Activated gamma-delta T cell treated with anti-CD3 and anti-CD28 coated beads, Interleukin-2, amount 50 U/mL, for 16 hours (primary cell): ENCODE results near the gene PACSIN2.

Experiments used
- DNase-seq: peaks from one replicate; pipeline ENCODE4 v3.0.0-alpha.2; 2020; ENCODE audit warnings: low read depth

PACSIN2 gene

GRCh38 chr22:42856865-42857704, 157.9 kb downstream of the PACSIN2 start, which contains the start of gene ARFGAP3:
Gene ARFGAP3, minus strand, starts transcription at chr22:42857273. Its CDS starts 91 bp downstream, at chr22:42857182.
- DNase-seq = peak; percentile 90

GRCh38 chr22:42856179-42856864, 158.6 kb downstream of the PACSIN2 start:
- peak; percentile 45 for DNase-seq

GRCh38 chr22:42855721-42856120, 159.2 kb downstream of the PACSIN2 start:
- DNase-seq = no peak

- no peak for DNase-seq
Measured at GRCh38 chr22:42855211-42855610, 159.7 kb downstream of the PACSIN2 start.

- DNase-seq = no peak
Measured at GRCh38 chr22:42848941-42849550, 165.9 kb downstream of the PACSIN2 start.

- no peak for DNase-seq
Measured at GRCh38 chr22:42847110-42847509, 167.8 kb downstream of the PACSIN2 start.

DNA sequence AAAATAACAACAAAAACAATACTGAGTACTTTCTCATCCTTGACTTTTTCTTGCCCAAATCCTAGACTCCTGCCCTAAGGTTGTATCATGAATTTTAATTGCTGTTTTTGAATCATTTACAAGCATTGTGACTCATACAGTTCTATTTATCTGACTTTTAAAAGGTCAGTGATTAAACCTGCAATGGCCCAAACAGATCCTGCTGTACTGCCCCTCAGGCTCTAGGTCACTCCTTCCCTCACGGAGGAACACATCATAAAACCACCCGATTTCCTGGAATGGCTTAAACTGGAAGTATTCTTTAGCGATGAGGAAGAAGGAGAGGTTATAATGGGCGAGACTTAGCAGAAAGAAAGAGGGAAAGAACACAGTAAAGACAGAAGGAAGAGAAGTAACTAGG, 170.2 kb downstream of the PACSIN2 start:
- DNase-seq = no peak

DNA sequence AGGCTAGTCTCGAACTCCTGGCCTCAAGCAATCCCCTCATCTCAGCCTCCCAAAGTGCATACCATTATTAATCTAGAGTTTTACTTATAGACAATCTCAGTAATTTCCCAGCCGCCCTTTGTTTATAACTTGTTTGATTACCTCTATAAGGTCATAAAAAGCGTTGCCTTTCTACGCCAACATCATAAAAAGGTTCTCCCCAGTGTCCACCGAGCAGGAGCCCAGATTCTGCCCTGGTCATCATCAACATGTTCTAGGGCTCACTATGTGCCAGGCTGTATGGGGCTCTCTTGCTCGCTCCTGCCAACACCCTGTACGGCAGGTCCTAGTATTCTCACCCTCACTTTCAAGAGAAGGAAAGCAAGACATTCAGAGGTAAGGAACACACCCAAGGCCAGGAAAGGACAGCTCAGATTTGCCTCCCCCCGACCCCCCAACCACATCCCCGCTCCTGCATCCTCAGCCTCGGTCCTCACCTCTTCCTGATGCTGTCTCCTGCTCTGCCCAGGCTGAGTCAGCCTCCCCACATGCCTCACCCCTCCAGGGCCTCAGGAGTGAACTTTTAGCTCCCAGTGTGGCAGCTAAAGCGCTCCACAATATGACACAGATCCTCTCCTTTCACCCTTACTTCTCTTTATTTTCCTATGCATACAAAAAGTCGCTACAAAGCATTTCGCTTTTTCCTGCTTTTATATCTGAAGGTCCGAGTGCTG, 172.1 kb downstream of the PACSIN2 start:
- DNase-seq = no peak

DNA sequence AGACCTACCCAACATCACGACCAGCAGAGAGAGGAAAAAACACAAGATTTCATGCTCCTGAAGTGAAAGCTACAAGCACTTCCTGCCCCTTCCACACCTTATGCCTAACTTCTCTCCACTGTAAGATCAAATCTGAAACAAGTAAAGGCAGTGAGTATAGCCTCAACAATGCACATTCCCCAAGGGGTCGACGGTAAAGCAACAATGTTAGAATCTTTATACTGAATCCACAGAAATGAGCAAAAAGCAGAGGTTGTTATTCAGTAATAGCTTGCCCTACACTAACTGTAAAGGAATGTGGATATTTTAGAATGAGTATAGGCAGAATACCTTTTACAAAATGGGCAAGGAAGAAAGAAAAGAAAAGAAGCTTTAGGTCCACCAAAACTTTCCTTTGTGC, 173.5 kb downstream of the PACSIN2 start:
- no peak for DNase-seq

DNA sequence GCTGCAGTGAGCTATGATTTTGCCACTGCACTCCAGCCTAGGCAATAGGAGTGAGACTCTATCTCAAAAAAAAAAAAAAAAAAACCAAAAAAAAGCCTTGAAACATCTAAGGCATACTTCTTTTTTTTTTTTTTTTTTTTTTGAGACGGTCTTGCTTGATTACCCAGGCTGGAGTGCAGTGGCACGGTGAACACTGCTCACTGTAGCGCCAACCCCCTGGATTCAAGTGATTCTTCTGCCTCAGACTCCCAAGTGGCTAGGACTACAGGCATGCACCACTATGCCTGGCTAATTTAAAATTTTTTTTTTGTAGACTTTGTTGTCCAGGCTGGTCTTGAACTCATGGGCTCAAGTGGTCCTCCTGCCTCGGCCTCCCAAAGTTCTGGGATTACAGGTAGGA, 177.4 kb downstream of the PACSIN2 start:
- no peak for DNase-seq

- DNase-seq = no peak
Measured at GRCh38 chr22:42836026-42836425, 178.9 kb downstream of the PACSIN2 start.

GRCh38 chr22:42834177-42834949, 180.6 kb downstream of the PACSIN2 start:
- no peak for DNase-seq

- no peak for DNase-seq
Measured at GRCh38 chr22:42833104-42833503, 181.8 kb downstream of the PACSIN2 start.

- no peak for DNase-seq
Measured at GRCh38 chr22:42831712-42832111, 183.2 kb downstream of the PACSIN2 start.

GRCh38 chr22:42830161-42830560, 184.8 kb downstream of the PACSIN2 start:
- DNase-seq = no peak

DNA sequence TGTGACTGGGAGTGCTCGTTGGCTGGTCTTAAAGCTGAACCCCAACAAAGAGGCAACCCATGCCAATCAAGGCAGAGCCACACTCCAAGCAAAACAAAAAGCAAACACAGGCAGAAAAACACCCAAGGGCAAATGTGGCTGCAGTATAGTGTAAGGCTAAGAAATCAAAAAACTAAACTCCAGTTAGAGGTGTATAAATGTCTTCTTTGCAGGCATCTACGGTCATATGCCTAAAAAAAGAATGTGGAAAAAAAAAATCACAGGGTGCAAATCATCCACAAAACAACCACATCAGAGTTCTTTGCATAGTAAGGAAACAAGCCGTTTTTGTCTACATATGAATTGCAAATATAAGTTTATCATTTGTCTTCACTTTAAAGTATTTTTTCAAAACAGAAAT, 185.6 kb downstream of the PACSIN2 start:
- DNase-seq = no peak

DNA sequence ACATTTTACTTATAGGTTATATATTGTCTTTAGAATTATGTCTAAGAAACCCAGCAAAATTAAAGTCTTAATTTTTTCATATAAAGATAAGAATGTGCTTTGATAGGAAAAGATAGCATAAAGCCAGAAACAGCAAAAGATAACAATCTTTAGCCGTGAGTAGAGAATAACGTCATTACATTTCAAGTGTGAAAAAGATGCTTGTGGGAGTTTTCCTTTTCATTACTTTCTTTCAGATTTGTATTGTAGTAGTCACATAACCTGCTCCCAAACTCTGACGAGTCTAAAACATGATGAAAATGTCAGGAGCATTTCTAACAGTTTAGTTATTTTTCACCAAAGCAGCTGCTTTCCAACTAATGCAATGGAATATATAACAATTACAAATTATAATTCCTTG, 189.2 kb downstream of the PACSIN2 start:
- DNase-seq = no peak

GRCh38 chr22:42821386-42821785, 193.6 kb downstream of the PACSIN2 start:
- no peak for DNase-seq

DNA sequence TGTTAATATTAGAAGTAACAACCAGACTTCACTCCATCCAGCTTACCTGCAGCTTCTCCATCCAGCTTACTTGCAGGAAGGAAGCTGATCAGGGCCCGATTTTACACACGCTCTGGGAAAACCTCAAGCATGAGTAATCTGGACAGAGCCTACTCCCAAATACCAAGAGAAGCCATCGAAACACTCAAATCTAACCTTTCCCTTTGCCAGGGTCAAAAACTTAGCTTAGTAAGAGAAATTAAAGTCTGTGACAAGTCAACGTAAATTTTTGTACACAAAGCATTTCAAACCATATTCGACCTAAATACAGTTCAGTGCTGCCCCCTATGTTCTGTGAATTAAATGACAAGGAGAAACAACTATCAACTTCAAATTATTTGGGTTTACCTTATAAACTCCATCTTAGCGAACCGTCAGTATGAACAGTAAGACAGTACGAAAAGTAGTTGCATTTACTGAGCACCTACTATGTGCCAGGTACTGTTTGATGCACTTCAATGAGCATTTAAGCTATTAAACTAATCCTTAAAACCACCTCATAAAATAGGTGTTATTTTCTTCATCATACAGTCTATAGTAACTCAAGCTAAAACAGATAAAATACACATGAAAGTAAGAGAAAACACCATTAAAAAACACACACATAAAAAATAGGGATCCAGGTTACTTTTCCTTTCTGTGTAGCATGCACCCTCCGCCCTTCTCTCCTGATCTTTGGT, 194.7 kb downstream of the PACSIN2 start:
- no peak for DNase-seq
